Measurements from ENCODE around the gene JUN.

The JUN gene

DNA sequence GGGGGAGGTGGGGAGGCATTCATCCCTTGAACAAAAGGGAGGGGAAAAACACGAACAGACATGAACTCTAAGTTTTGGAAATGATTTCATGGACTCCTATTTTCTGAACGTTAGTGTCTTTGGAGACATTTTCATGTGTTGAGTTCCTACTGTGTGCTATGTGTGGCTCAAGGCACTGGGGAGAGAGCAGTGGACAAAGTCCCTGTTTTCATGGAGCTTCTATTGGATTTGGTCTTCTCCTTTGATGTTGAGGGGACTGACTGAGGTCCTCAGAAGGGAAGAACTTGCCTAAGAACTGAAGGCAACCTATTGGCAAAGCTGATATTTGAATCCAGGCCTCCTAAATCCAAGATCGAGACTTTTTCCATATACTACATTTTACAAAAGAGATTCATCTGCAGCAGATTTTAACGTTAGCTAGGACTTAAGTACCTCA is 30.4 kb downstream of the JUN start:
- no peak overlapping the region for H3K9ac ChIP-seq (ENCODE audit: low read depth, low read length)
- peaks cover 7% of the 10 kb centered on the region; the same call in 1 of the 2 replicates for H3K4me1 ChIP-seq (ENCODE audit: insufficient read depth, low read length)
- H3K36me3 ChIP-seq (ENCODE audit: insufficient read depth, low read length) = no peaks in the 10 kb centered on the region
- no peak overlapping the region for H3K4me3 ChIP-seq (ENCODE audit: low read length)
- WGBS = 91% methylated on average over 4 of the region's 4 CpGs
- H3K27ac ChIP-seq (ENCODE audit: low read depth, low read length) = no peak overlapping the region
- H3K9me3 ChIP-seq (ENCODE audit: insufficient read depth, low read depth, low read length) = no peaks in the 10 kb centered on the region
- H3K27me3 ChIP-seq (ENCODE audit: insufficient read depth, low read length) = no peaks in the 10 kb centered on the region

- no peak overlapping the region for H3K27ac ChIP-seq (ENCODE audit: low read depth, low read length)
- H3K4me1 ChIP-seq (ENCODE audit: insufficient read depth, low read length) = peaks cover 3% of the 10 kb centered on the region; the same call in 1 of the 2 replicates
- H3K36me3 ChIP-seq (ENCODE audit: insufficient read depth, low read length) = no peaks in the 10 kb centered on the region
- no peak overlapping the region for H3K9ac ChIP-seq (ENCODE audit: low read depth, low read length)
- no peaks in the 10 kb centered on the region; the same call in 1 of the 2 replicates for H3K27me3 ChIP-seq (ENCODE audit: insufficient read depth, low read length)
- H3K9me3 ChIP-seq (ENCODE audit: insufficient read depth, low read depth, low read length) = no peaks in the 10 kb centered on the region
- 93% methylated on average over 1 of the region's 1 CpG for WGBS
- H3K4me3 ChIP-seq (ENCODE audit: low read length) = no peak overlapping the region
Measured at GRCh38 chr1:58749646-58750045, 34.2 kb downstream of the JUN start.

- no peak overlapping the region for H3K9ac ChIP-seq (ENCODE audit: low read depth, low read length)
- peaks cover 3% of the 10 kb centered on the region; the same call in 1 of the 2 replicates for H3K4me1 ChIP-seq (ENCODE audit: insufficient read depth, low read length)
- H3K27me3 ChIP-seq (ENCODE audit: insufficient read depth, low read length) = no peaks in the 10 kb centered on the region; the same call in 1 of the 2 replicates
- H3K27ac ChIP-seq (ENCODE audit: low read depth, low read length) = no peak overlapping the region
- no peak overlapping the region for H3K4me3 ChIP-seq (ENCODE audit: low read length)
- H3K36me3 ChIP-seq (ENCODE audit: insufficient read depth, low read length) = no peaks in the 10 kb centered on the region
- H3K9me3 ChIP-seq (ENCODE audit: insufficient read depth, low read depth, low read length) = no peaks in the 10 kb centered on the region
- WGBS = 87% methylated on average over 3 of the region's 3 CpGs
Measured at GRCh38 chr1:58748666-58749065, 35.2 kb downstream of the JUN start.

DNA sequence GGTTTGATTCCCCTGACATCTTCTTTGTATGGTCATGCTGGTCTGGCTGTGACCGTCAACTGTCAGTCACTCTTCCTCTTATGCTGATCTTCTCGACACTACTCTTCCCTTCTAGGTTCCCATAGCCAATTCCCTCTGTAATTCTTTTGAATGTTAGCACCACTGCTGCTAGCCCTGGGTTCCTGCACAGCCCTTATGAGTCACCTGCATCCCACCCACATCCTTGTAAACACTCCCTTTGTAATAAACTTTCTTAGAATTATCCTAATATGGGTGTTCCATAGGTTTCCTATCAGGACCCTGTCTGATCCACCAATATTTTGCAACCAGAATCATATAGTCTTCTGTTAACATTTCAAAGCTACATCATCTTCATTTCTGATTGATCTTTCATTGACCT is 37.1 kb downstream of the JUN start:
- H3K9me3 ChIP-seq (ENCODE audit: insufficient read depth, low read depth, low read length) = no peaks in the 10 kb centered on the region
- H3K4me1 ChIP-seq (ENCODE audit: insufficient read depth, low read length) = peaks cover 3% of the 10 kb centered on the region; the same call in 1 of the 2 replicates
- no peak overlapping the region for H3K9ac ChIP-seq (ENCODE audit: low read depth, low read length)
- no peaks in the 10 kb centered on the region for H3K36me3 ChIP-seq (ENCODE audit: insufficient read depth, low read length)
- H3K4me3 ChIP-seq (ENCODE audit: low read length) = no peak overlapping the region
- no peaks in the 10 kb centered on the region; the same call in 1 of the 2 replicates for H3K27me3 ChIP-seq (ENCODE audit: insufficient read depth, low read length)
- WGBS = 94% methylated on average over 2 of the region's 2 CpGs
- H3K27ac ChIP-seq (ENCODE audit: low read depth, low read length) = no peak overlapping the region

DNA sequence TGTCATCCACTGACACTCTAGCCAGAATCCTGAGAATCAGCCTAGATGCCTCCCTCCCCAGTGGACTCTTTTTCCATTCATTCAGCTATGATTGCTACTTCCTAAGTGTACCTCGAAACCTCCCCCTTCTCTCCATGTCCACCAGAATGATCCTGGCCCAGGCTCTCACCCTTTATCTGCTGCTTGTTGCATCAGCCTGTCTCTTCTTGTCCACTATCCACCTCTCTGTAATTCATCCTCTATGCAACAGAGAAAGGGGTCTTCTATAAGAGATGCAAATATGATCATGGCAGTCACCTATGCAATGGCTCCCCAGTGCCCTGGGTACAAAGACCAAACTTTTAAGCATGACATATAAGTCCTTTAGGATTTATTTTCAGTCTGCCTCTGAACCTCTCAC is 37.7 kb downstream of the JUN start:
- Histone ChIP-seq H3K36me3 (ENCODE audit: insufficient read depth, low read length) (no peaks in the 10 kb centered on the region), H3K9me3 (ENCODE audit: insufficient read depth, low read depth, low read length) (no peaks in the 10 kb centered on the region), H3K27me3 (ENCODE audit: insufficient read depth, low read length) (no peaks in the 10 kb centered on the region; the same call in 1 of the 2 replicates), H3K27ac (ENCODE audit: low read depth, low read length) (no peak overlapping the region), H3K4me1 (ENCODE audit: insufficient read depth, low read length) (peaks cover 3% of the 10 kb centered on the region; the same call in 1 of the 2 replicates), H3K9ac (ENCODE audit: low read depth, low read length) (no peak overlapping the region), H3K4me3 (ENCODE audit: low read length) (no peak overlapping the region)
- WGBS = 91% methylated on average over 1 of the region's 1 CpG

- H3K4me3 ChIP-seq (ENCODE audit: low read length) = no peak overlapping the region
- H3K4me1 ChIP-seq (ENCODE audit: insufficient read depth, low read length) = peaks cover 3% of the 10 kb centered on the region; the same call in 1 of the 2 replicates
- no peaks in the 10 kb centered on the region for H3K36me3 ChIP-seq (ENCODE audit: insufficient read depth, low read length)
- no peaks in the 10 kb centered on the region for H3K9me3 ChIP-seq (ENCODE audit: insufficient read depth, low read depth, low read length)
- WGBS = 70% methylated on average over 5 of the region's 5 CpGs
- no peak overlapping the region for H3K27ac ChIP-seq (ENCODE audit: low read depth, low read length)
- no peaks in the 10 kb centered on the region; the same call in 1 of the 2 replicates for H3K27me3 ChIP-seq (ENCODE audit: insufficient read depth, low read length)
- no peak overlapping the region for H3K9ac ChIP-seq (ENCODE audit: low read depth, low read length)
Measured at GRCh38 chr1:58745666-58746065, 38.2 kb downstream of the JUN start.

GRCh38 chr1:58745117-58745516 is 38.7 kb downstream of the JUN start:
- Histone ChIP-seq H3K9me3 (ENCODE audit: insufficient read depth, low read depth, low read length) (no peaks in the 10 kb centered on the region), H3K4me1 (ENCODE audit: insufficient read depth, low read length) (peaks cover 4% of the 10 kb centered on the region), H3K27ac (ENCODE audit: low read depth, low read length) (no peak overlapping the region), H3K36me3 (ENCODE audit: insufficient read depth, low read length) (no peaks in the 10 kb centered on the region), H3K4me3 (ENCODE audit: low read length) (no peak overlapping the region), H3K9ac (ENCODE audit: low read depth, low read length) (no peak overlapping the region), H3K27me3 (ENCODE audit: insufficient read depth, low read length) (no peaks in the 10 kb centered on the region; the same call in 1 of the 2 replicates)
- no CpG with 5 or more reads among the region's 1 CpG for WGBS

DNA sequence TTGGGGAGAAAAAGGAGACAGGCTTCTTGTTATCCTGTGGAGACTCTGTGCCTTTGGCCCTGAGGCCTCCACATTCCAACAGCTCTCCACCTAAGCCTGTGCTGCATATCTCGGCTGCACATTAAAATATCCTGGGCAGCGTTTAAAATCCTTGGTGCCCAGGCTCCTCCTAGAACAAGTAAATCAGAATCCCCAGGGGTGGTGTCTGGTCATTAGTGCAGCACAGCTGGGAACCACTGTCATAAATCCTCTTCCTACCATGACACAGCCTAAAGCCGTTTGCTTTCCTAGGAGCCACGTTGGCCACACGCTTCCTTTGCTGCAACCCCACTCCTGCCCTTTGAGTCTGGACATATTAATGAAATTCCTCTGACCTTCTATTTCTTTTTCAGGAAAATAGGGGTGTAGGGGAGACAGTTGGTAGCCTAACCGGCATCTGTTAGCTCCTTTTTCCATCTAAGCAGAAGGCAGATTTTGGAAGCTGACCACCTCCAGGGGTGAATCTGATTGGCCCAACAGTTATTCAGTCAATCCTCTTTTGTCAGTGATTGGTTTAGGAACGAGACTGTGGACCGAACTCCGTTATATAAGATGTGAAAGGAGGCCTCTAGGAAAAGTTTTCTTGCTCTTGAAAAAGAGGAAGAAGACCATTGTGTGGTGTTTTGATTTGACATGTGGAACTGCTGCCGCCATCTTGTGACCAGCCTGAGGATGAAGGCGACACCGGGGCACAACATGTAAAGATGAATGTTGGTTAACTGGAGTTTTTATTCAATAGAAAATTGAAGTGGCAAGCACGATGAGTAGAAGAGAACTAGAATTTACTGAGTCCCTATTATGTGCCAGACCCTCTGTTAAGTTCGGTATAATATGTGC is 41.9 kb downstream of the JUN start:
- no peak overlapping the region for H3K27ac ChIP-seq (ENCODE audit: low read depth, low read length)
- no peaks in the 10 kb centered on the region for H3K9me3 ChIP-seq (ENCODE audit: insufficient read depth, low read depth, low read length)
- H3K27me3 ChIP-seq (ENCODE audit: insufficient read depth, low read length) = no peaks in the 10 kb centered on the region; the same call in 1 of the 2 replicates
- no peak overlapping the region for H3K9ac ChIP-seq (ENCODE audit: low read depth, low read length)
- 94% methylated on average over 14 of the region's 14 CpGs for WGBS
- H3K36me3 ChIP-seq (ENCODE audit: insufficient read depth, low read length) = no peaks in the 10 kb centered on the region
- no peak overlapping the region for H3K4me3 ChIP-seq (ENCODE audit: low read length)
- peaks cover 3% of the 10 kb centered on the region; the same call in 1 of the 2 replicates for H3K4me1 ChIP-seq (ENCODE audit: insufficient read depth, low read length)

DNA sequence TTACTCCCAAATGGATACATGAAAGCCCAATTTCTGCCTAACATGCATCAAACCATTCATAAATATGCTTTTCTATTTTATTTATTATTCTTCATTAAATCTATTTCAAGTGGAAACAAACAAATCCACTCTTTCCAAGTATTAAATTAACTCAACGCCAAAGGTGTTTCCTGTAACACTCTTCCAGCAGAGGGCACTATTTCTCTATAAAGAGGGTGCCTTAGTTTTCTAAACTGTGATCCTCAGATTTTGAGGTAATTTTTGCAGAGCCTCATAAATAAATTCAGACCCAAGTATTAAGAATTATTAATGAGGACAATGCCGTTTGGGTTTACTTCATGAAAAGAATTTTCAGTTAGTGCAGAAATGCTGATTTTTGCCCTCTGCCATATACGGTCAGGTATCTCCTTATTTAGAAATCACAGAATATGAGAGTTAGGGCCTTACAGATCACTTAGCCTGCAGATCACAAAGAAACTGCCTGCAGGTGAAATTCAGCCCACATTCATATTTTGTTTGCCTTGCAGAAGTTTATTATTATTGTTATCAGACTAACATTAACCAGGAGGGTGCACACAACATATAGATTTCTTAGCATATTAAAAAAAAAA is 43.9 kb downstream of the JUN start:
- Histone ChIP-seq H3K9me3 (ENCODE audit: insufficient read depth, low read depth, low read length) (no peaks in the 10 kb centered on the region), H3K27ac (ENCODE audit: low read depth, low read length) (no peak overlapping the region), H3K4me3 (ENCODE audit: low read length) (no peak overlapping the region), H3K9ac (ENCODE audit: low read depth, low read length) (no peak overlapping the region), H3K36me3 (ENCODE audit: insufficient read depth, low read length) (no peaks in the 10 kb centered on the region), H3K27me3 (ENCODE audit: insufficient read depth, low read length) (no peaks in the 10 kb centered on the region), H3K4me1 (ENCODE audit: insufficient read depth, low read length) (peaks cover 3% of the 10 kb centered on the region; the same call in 1 of the 2 replicates)
- WGBS = 35% methylated on average over 3 of the region's 3 CpGs

DNA sequence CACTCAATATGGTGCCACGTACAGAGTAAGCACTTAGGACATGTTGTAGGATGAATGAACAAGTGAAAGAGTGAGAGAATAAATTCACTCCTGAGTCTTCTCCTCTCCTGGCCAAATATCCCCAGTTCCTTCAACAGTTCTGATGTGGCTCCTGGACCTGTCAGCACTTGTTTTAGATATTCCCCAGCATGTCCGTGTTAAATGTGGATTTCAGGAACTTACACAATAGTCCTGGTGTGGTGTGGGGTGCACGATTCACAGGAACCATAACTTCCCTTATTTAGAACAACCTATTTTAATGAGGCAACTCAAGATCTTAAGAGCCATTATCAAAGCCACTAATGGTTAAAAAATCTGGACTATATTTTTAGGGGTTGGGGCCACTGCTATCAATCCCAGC is 45.0 kb downstream of the JUN start:
- WGBS = 96% methylated on average over 3 of the region's 3 CpGs
- Histone ChIP-seq H3K36me3 (ENCODE audit: insufficient read depth, low read length) (no peaks in the 10 kb centered on the region), H3K4me1 (ENCODE audit: insufficient read depth, low read length) (peaks cover 3% of the 10 kb centered on the region; the same call in 1 of the 2 replicates), H3K27ac (ENCODE audit: low read depth, low read length) (no peak overlapping the region), H3K27me3 (ENCODE audit: insufficient read depth, low read length) (no peaks in the 10 kb centered on the region), H3K9ac (ENCODE audit: low read depth, low read length) (no peak overlapping the region), H3K4me3 (ENCODE audit: low read length) (no peak overlapping the region), H3K9me3 (ENCODE audit: insufficient read depth, low read depth, low read length) (no peaks in the 10 kb centered on the region)

DNA sequence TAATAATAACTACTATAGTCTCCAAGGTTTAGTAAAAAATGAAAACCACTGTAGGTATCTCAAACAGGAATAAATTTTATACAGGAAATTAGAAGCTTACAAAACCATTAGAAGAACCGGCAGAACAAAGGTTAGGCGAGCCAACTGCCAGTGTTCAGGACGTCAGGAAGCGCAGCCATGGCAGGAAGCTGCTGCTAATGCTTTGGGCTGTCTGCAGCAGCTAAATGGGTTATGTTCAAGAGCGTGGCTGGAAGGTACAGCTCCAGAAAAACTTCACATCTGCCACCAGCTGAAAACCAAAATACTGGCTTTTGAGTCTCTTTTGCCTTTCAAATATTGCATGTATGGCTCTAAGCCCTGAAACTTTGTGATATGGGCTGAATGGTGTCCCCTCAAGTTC is 48.3 kb downstream of the JUN start:
- H3K4me1 ChIP-seq (ENCODE audit: insufficient read depth, low read length) = peaks cover 3% of the 10 kb centered on the region; the same call in 1 of the 2 replicates
- H3K4me3 ChIP-seq (ENCODE audit: low read length) = no peak overlapping the region
- no peak overlapping the region for H3K27ac ChIP-seq (ENCODE audit: low read depth, low read length)
- H3K9me3 ChIP-seq (ENCODE audit: insufficient read depth, low read depth, low read length) = no peaks in the 10 kb centered on the region
- H3K9ac ChIP-seq (ENCODE audit: low read depth, low read length) = no peak overlapping the region
- 96% methylated on average over 5 of the region's 5 CpGs for WGBS
- no peaks in the 10 kb centered on the region for H3K36me3 ChIP-seq (ENCODE audit: insufficient read depth, low read length)
- H3K27me3 ChIP-seq (ENCODE audit: insufficient read depth, low read length) = no peaks in the 10 kb centered on the region
